ENCODE measurements around the gene TXNIP.

DNA sequence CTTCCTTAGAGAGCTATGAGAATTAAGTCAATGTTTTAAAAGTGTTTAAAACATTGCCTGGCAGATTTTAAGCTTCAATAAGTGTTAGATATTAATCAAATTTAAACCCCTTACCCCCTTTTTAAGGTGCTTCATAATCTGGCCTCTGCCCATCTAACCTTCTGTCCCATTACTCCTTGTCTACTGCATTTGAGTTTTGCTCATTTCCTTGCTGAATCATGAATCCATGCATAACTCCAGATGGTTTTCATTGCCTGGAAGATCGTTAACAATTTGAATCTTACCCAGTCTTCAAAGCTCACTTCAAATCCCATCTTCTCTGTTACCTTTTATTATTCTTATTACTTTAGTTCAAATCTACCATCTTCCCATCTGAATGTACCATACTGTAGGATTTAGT is 20.5 kb upstream of the TXNIP start:
- TF ChIP-seq, protein P1, sequence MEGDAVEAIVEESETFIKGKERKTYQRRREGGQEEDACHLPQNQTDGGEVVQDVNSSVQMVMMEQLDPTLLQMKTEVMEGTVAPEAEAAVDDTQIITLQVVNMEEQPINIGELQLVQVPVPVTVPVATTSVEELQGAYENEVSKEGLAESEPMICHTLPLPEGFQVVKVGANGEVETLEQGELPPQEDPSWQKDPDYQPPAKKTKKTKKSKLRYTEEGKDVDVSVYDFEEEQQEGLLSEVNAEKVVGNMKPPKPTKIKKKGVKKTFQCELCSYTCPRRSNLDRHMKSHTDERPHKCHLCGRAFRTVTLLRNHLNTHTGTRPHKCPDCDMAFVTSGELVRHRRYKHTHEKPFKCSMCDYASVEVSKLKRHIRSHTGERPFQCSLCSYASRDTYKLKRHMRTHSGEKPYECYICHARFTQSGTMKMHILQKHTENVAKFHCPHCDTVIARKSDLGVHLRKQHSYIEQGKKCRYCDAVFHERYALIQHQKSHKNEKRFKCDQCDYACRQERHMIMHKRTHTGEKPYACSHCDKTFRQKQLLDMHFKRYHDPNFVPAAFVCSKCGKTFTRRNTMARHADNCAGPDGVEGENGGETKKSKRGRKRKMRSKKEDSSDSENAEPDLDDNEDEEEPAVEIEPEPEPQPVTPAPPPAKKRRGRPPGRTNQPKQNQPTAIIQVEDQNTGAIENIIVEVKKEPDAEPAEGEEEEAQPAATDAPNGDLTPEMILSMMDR (conservative IDR thresholded peaks at IDR 0.05; ENCODE audit: low read depth, low read length), result no peak
- TF ChIP-seq, protein P2, sequence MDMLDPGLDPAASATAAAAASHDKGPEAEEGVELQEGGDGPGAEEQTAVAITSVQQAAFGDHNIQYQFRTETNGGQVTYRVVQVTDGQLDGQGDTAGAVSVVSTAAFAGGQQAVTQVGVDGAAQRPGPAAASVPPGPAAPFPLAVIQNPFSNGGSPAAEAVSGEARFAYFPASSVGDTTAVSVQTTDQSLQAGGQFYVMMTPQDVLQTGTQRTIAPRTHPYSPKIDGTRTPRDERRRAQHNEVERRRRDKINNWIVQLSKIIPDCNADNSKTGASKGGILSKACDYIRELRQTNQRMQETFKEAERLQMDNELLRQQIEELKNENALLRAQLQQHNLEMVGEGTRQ (IDR thresholded peaks at IDR 0.05; ENCODE audit: low read depth, low read length), result no peak
- TF ChIP-seq SMC3 (IDR thresholded peaks at IDR 0.05; ENCODE audit: low read depth, low read length) (no peak), FOS (IDR thresholded peaks at IDR 0.05; ENCODE audit: low read depth, low read length) (no peak), RAD21 (IDR thresholded peaks at IDR 0.05; ENCODE audit: low read length) (no peak), MAZ (IDR thresholded peaks at IDR 0.05; ENCODE audit: borderline replicate concordance, low read depth, low read length) (no peak), NFE2L2 (IDR thresholded peaks at IDR 0.05; ENCODE audit: low read depth, low read length) (no peak), POLR2A (IDR thresholded peaks at IDR 0.05; ENCODE audit: low read depth, low read length) (no peak), CHD1 (IDR thresholded peaks at IDR 0.05; ENCODE audit: low read depth, low read length) (no peak), MAFK (IDR thresholded peaks at IDR 0.05; ENCODE audit: low read depth, low read length) (no peak)
